Stomach (tissue), 4 donors: ENCODE data around the gene RANBP3.

Source experiments
- EP300 ChIP-seq: sonication (generic); formaldehyde crosslinking; IDR thresholded peaks from one replicate; pipeline ENCODE4 v1.6.1; 2017; ENCODE audit warnings: antibody characterized with exemption
- POLR2A ChIP-seq, 4 donors: fragments of 450-650 bp; IDR thresholded peaks; one replicate each; pipeline ENCODE4 v1.6.1; 2016; ENCODE audit warnings: antibody characterized with exemption in 4 of 4, control low read depth in 2 of 4, mild to moderate bottlenecking in 1 of 4, moderate library complexity in 1 of 4
- TF ChIP-seq, protein P1 (sequence below), 7 experiments: fragments of 450-650 bp in 4 of 7; fragments of 200-600 bp in 3 of 7; sonication (generic) in 3 of 7; IDR thresholded peaks; one replicate each; pipeline ENCODE4 v1.5.1; 2016 to 2019; ENCODE audit warnings: antibody characterized with exemption in 7 of 7, control low read depth in 2 of 7, mild to moderate bottlenecking in 1 of 7

DNA sequence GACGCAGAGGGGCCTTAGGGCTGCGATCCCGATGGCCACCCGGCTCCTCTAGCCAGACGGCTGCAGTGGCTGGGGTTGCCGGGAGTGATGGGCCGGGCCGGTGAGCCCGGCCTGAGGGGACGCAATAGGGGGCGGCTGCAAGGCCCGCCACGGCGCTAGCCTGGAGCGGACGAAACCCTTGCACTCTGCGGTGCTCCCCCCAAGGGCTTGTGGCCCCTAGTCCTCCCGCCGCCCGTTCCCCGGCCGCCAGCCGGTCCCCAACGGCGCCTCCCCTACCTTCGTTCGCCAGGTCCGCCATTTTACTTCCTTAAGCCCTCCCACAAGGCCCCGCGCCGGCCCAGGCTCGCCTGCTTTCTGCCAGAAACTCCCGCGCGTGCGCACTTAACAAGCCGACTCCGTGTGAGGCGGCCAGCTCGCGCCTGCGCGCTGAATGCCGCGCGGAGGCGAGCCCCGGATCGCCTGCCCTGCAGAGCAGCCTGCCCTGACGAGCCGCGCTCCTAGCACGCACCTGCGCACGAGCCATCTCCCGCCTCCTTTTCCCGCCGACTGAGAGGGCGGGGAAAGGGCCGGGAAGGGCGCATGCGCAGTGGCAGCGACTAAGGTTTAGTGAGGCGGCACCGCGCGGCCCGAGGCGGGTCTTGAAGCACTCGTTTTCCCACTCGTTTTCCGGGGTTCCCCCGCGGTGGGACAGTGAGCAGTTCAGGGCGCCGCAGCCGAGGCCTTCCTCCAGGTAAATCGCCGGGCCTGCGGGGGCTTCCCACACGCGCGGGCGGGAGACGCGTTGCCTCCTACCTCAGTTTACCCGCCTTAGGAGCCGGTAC lies at the start of gene RANBP3:
- TF ChIP-seq, protein P1, sequence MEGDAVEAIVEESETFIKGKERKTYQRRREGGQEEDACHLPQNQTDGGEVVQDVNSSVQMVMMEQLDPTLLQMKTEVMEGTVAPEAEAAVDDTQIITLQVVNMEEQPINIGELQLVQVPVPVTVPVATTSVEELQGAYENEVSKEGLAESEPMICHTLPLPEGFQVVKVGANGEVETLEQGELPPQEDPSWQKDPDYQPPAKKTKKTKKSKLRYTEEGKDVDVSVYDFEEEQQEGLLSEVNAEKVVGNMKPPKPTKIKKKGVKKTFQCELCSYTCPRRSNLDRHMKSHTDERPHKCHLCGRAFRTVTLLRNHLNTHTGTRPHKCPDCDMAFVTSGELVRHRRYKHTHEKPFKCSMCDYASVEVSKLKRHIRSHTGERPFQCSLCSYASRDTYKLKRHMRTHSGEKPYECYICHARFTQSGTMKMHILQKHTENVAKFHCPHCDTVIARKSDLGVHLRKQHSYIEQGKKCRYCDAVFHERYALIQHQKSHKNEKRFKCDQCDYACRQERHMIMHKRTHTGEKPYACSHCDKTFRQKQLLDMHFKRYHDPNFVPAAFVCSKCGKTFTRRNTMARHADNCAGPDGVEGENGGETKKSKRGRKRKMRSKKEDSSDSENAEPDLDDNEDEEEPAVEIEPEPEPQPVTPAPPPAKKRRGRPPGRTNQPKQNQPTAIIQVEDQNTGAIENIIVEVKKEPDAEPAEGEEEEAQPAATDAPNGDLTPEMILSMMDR (IDR thresholded peaks at IDR 0.05): peak in 1 of 7 experiments; percentile 18
- TF ChIP-seq EP300 (no peak), POLR2A (IDR thresholded peaks at IDR 0.05) (peak in 1 of 4 donors; percentile 12)
